HG03139 (cell line): ENCODE results near the gene CPSF4.

Source experiments
- ATAC-seq: cut with Tn5 transposase; IDR thresholded peaks from one replicate; pipeline ENCODE4 v1.9.1; 2021; ENCODE audit not compliant: unreplicated experiment

CPSF4 gene

GRCh38 chr7:99447943-99448342 lies 9.2 kb downstream of the CPSF4 start:
- no peak for ATAC-seq

GRCh38 chr7:99448855-99449254 lies 10.1 kb downstream of the CPSF4 start:
- no peak for ATAC-seq

- ATAC-seq, result no peak
Observed at GRCh38 chr7:99449326-99449725, 10.6 kb downstream of the CPSF4 start.

- ATAC-seq, result no peak
Observed at GRCh38 chr7:99451936-99452335, 13.2 kb downstream of the CPSF4 start.

GRCh38 chr7:99452541-99452940 lies 13.8 kb downstream of the CPSF4 start:
- no peak for ATAC-seq

GRCh38 chr7:99453105-99453504 lies 14.4 kb downstream of the CPSF4 start:
- no peak for ATAC-seq

- no peak for ATAC-seq
Observed at GRCh38 chr7:99455874-99456273, 17.1 kb downstream of the CPSF4 start.

GRCh38 chr7:99456288-99456687 lies 17.5 kb downstream of the CPSF4 start:
- ATAC-seq, result no peak

GRCh38 chr7:99457050-99457649 lies 18.4 kb downstream of the CPSF4 start:
- ATAC-seq, result no peak

GRCh38 chr7:99457650-99458493 lies 19.1 kb downstream of the CPSF4 start:
- no peak for ATAC-seq

GRCh38 chr7:99459087-99459486 lies 20.3 kb downstream of the CPSF4 start:
- no peak for ATAC-seq

- ATAC-seq, result no peak
Observed at GRCh38 chr7:99460651-99461050, 21.9 kb downstream of the CPSF4 start.

- ATAC-seq, result no peak
Observed at GRCh38 chr7:99461221-99461620, 22.5 kb downstream of the CPSF4 start.

GRCh38 chr7:99465421-99465768 lies 26.7 kb downstream of the CPSF4 start:
- ATAC-seq, result no peak

GRCh38 chr7:99468336-99468918 lies 29.7 kb downstream of the CPSF4 start:
- no peak for ATAC-seq

- ATAC-seq, result no peak
Observed at GRCh38 chr7:99469381-99470065, 30.8 kb downstream of the CPSF4 start.

- peak; percentile 95 for ATAC-seq
Observed at GRCh38 chr7:99472561-99473314, 34.0 kb downstream of the CPSF4 start, which contains the start of gene ZNF789. Gene ZNF789, plus strand, starts transcription at chr7:99472890. Its CDS starts 3,567 bp downstream, at chr7:99476457.

- ATAC-seq, result no peak
Observed at GRCh38 chr7:99473315-99473596, 34.5 kb downstream of the CPSF4 start.

- ATAC-seq, result no peak
Observed at GRCh38 chr7:99476107-99476506, 37.4 kb downstream of the CPSF4 start.

GRCh38 chr7:99478464-99479440 lies 40.0 kb downstream of the CPSF4 start:
- no peak for ATAC-seq
